ENCODE data around the gene TMEM41A.

- TF ChIP-seq EZH2 (IDR thresholded peaks at IDR 0.05; ENCODE audit: borderline replicate concordance, low read depth, low read length, poor library complexity, severe bottlenecking), result no peak
- TF ChIP-seq CTCF (conservative IDR thresholded peaks at IDR 0.05; ENCODE audit: low read depth, low read length), result no peak
Observed at GRCh38 chr3:185457376-185457775, 41.5 kb downstream of the TMEM41A start.
